Peyer's patch (tissue), 4 donors: ENCODE measurements around the gene CDH1. TPM values are rescaled to one million over a fixed set of nuclear protein-coding genes. Genes with fewer than 3 reads are reported as not detected.
"Not testable (repeated sequence)": the region's sequence is repeated elsewhere in the genome, so short reads cannot be mapped to it uniquely, and the experiment has no call there.

Source experiments
- DNase-seq, 3 donors: peaks; one replicate each; pipeline ENCODE4 v3.0.0-alpha.2; 2017 to 2019
- H3K27ac ChIP-seq, 4 donors: fragments of 200-600 bp; sonication (generic); one replicate each; pipeline ENCODE4 v1.5.1; 2016 to 2019
- H3K27me3 ChIP-seq, 2 donors: fragments of 200-600 bp; sonication (generic); one replicate each; pipeline ENCODE4 v1.5.1; 2019
- H3K36me3 ChIP-seq, 3 donors: fragments of 200-600 bp; sonication (generic); one replicate each; pipeline ENCODE4 v1.5.1; 2016 to 2019
- H3K4me1 ChIP-seq, 4 donors: fragments of 200-600 bp; sonication (generic); one replicate each; pipeline ENCODE4 v1.5.1; 2016 to 2019
- H3K4me3 ChIP-seq, 4 donors: fragments of 200-600 bp; sonication (generic); 1 replicate in 3 of 4; 2 replicates in 1 of 4; pipeline ENCODE4 v1.5.1; 2016 to 2019; ENCODE audit warnings: mild to moderate bottlenecking in 1 of 4
- H3K9me3 ChIP-seq, 4 donors: fragments of 200-600 bp; sonication (generic); one replicate each; pipeline ENCODE4 v1.5.1; 2016 to 2019; ENCODE audit warnings: mild to moderate bottlenecking in 1 of 4
- POLR2A ChIP-seq, 2 donors: fragments of 450-650 bp; IDR thresholded peaks; one replicate each; pipeline ENCODE4 v1.5.1; 2017; ENCODE audit warnings: antibody characterized with exemption in 2 of 2, mild to moderate bottlenecking in 2 of 2, moderate library complexity in 2 of 2
- total RNA-seq, 4 donors: library from RNA; depleted of rRNA; stranded (reverse); fragments of >200 nt; gene quantifications; one replicate each; pipeline ENCODE4 v1.1.0, GENCODE V29; 2016
- TF ChIP-seq, protein P1 (sequence below), 6 experiments: fragments of 450-650 bp in 4 of 6; fragments of 200-600 bp in 2 of 6; sonication (generic) in 1 of 6; IDR thresholded peaks; one replicate each; pipeline ENCODE4 v1.5.1; 2017 to 2019; ENCODE audit warnings: antibody characterized with exemption in 6 of 6, mild to moderate bottlenecking in 3 of 6, moderate library complexity in 1 of 6

The CDH1 gene
- total RNA-seq, 4 donors from 2014 or later, result 56.9 to 612 (median 429) TPM

DNA sequence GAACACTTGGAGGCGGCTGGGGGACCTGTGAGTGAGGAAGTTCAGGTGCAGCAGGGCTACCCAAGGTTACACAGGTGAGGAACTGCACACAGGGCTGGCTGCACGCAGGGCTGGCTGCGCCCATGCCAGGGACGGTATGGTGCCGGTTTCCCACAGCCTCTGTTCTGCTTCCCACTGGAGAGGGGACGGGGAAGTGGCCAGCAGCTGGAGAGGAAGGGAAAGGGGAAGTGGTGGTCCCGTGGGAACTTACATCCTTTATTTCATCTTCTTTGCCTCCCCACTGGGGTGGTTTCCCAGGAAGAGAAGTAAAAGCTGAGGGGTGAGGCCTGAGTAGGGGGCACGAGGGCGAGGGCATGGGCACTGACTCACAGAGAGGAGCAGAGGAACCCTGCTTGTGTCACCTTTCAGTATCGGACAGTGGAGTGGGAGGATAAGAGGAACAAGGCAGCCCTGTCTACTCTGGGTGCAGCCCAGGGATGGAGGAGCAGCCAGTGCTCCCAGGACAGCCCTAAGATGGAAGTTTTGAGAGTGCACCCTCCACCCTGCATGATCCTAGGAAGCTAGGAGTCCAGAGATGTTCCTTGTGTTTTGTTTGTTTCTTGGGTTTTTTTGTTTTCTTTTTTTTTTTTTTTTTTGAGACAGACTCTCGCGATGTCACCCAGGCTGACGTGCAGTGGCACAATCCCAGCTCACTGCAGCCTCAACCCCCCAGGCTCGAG lies 25.5 kb upstream of the CDH1 start:
- H3K27ac ChIP-seq, result no peak overlapping the region
- DNase-seq, result no peak
- H3K4me1 ChIP-seq, result peaks cover 0 to 23% (median 0%) of the 10 kb centered on the region in 4 donors
- no peaks in the 10 kb centered on the region for H3K27me3 ChIP-seq
- H3K4me3 ChIP-seq, result no peak overlapping the region
- no peaks in the 10 kb centered on the region for H3K9me3 ChIP-seq
- no peaks in the 10 kb centered on the region for H3K36me3 ChIP-seq
- no peak for TF ChIP-seq POLR2A (IDR thresholded peaks at IDR 0.05)
- TF ChIP-seq, protein P1, sequence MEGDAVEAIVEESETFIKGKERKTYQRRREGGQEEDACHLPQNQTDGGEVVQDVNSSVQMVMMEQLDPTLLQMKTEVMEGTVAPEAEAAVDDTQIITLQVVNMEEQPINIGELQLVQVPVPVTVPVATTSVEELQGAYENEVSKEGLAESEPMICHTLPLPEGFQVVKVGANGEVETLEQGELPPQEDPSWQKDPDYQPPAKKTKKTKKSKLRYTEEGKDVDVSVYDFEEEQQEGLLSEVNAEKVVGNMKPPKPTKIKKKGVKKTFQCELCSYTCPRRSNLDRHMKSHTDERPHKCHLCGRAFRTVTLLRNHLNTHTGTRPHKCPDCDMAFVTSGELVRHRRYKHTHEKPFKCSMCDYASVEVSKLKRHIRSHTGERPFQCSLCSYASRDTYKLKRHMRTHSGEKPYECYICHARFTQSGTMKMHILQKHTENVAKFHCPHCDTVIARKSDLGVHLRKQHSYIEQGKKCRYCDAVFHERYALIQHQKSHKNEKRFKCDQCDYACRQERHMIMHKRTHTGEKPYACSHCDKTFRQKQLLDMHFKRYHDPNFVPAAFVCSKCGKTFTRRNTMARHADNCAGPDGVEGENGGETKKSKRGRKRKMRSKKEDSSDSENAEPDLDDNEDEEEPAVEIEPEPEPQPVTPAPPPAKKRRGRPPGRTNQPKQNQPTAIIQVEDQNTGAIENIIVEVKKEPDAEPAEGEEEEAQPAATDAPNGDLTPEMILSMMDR (IDR thresholded peaks at IDR 0.05), result no peak

DNA sequence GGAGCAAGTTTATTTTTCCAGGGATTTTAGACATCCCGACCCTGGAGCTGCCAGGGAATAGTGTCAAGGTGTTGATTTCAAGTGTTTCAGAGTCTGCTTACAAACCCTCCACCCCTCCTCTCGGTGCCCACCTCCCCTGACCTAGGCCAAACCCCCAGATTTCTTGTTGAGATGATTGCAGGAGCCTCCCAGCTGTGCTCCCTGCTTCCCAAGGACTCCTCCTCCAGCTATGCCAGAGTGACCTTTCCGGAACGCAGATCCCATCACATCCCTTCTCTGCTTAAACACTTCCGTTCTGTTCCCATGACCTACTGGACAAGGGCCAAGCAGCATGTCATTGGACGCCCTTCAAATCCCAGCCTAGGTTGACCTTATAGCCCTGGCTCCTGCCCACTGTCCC lies 23.7 kb upstream of the CDH1 start:
- H3K27ac ChIP-seq, result no peak overlapping the region
- DNase-seq, result no peak
- TF ChIP-seq, protein P1 (IDR thresholded peaks at IDR 0.05), result no peak
- no peak for TF ChIP-seq POLR2A (IDR thresholded peaks at IDR 0.05)
- no peaks in the 10 kb centered on the region for H3K36me3 ChIP-seq
- no peaks in the 10 kb centered on the region for H3K9me3 ChIP-seq
- peaks cover 0 to 14% (median 0%) of the 10 kb centered on the region in 4 donors for H3K4me1 ChIP-seq
- H3K4me3 ChIP-seq, result no peak overlapping the region
- no peaks in the 10 kb centered on the region for H3K27me3 ChIP-seq

DNA sequence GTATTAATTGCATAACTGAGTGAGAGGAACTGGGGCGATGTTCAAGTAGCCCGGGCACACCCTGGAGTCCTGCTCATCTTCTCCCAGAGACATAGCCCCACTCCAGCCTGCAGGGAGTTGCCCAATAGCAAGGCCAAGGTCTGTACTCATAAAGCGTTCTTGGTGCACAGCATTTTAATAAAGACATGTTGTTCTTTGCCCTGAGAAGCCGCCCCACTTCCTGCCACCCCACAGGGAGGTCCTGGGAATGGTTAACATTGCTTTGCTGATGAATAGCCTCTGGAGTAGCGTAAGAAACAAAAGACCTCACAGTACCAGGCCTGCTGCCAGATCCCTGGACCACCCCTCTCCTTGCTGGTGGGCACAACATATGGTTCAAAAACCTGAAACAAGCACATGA lies 21.6 kb upstream of the CDH1 start:
- H3K4me3 ChIP-seq, result no peak overlapping the region
- H3K9me3 ChIP-seq, result no peaks in the 10 kb centered on the region
- peaks cover 0 to 7% (median 0%) of the 10 kb centered on the region in 4 donors for H3K4me1 ChIP-seq
- TF ChIP-seq POLR2A (IDR thresholded peaks at IDR 0.05), result peak in 1 of 2 donors; percentile 24
- TF ChIP-seq, protein P1 (IDR thresholded peaks at IDR 0.05), result no peak
- no peaks in the 10 kb centered on the region for H3K36me3 ChIP-seq
- H3K27ac ChIP-seq, result peak overlapping the region in 3 of 4 donors; percentile 29 to 89 (median 85)
- DNase-seq, result peak in 2 of 3 donors; percentile 77 to 87
- H3K27me3 ChIP-seq, result no peaks in the 10 kb centered on the region

DNA sequence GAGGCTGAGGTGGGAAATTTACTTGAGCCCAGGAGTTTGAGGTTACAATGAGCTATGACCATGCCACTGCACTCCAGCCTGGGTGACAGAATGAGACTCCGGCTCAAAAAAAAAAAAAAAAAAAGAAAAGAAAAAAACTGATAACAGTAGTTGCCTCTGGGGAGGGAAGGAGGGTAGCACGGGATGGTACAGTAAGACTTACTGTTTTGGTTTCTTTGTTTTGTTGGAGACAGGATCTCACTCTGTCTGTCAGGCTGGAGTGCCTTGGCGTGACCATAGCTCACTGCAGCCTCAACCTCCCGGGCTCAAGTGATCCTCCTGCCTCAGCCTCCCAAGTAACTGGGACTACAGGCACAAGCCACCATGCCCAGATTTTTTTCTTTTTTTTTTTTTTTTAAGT lies 20.6 kb upstream of the CDH1 start:
- H3K4me1 ChIP-seq, H3K9me3 ChIP-seq, H3K4me3 ChIP-seq, H3K36me3 ChIP-seq, H3K27me3 ChIP-seq, DNase-seq: not testable (repeated sequence)
- peak overlapping the region in 2 of 4 donors; percentile 85 to 89 for H3K27ac ChIP-seq

DNA sequence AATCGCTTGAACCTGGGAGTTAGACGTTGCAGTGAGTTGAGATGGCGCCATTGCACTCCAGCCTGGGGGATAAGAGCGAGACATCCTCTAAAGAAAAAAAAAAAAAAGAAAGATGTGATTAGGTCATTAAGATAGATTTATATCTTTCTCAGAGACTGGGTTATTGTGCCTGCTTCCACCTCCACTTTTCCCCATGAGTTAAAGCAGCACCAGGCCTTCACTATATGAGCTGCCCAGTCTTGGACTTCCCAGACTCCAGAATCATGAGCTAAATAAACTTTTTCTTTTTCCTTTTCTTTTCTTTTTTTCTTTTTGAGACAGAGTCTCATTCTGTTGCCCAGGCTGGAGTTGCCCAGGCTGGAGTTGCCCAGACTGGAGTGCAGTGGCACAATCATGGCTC lies 19.4 kb upstream of the CDH1 start:
- Histone ChIP-seq H3K4me3 (no peak overlapping the region), H3K36me3 (no peaks in the 10 kb centered on the region)
- TF ChIP-seq, protein P1 (IDR thresholded peaks at IDR 0.05), result no peak

DNA sequence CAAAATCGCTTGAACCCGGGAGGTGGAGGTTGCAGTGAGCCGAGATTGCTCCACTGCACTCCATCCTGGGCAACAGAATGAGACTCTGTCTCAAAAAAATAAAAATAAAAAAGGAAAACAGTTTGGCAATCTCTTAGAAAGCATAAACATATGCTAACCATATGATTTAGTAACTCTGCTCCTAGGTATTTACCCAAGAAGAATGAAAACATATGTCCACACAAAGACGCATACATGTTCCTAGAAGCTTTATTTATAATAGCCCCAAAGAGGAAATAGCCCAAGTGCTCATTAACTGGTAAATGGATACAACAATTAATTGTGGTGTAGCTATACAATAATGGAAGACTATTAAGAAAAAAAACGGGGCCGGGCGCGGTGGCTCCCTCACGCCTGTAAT lies 18.5 kb upstream of the CDH1 start:
- no peak for TF ChIP-seq POLR2A (IDR thresholded peaks at IDR 0.05)
- TF ChIP-seq, protein P1 (IDR thresholded peaks at IDR 0.05), result no peak
- Histone ChIP-seq H3K36me3 (no peaks in the 10 kb centered on the region), H3K4me1 (peaks cover 0 to 10% (median 0%) of the 10 kb centered on the region in 4 donors), H3K4me3 (no peak overlapping the region), H3K27me3 (no peaks in the 10 kb centered on the region), H3K27ac (no peak overlapping the region), H3K9me3 (no peaks in the 10 kb centered on the region)
- no peak for DNase-seq

More for the DNA sequence above, 19.4 kb upstream of the CDH1 start:
- Histone ChIP-seq H3K27me3 (no peaks in the 10 kb centered on the region), H3K27ac (no peak overlapping the region), H3K4me1 (peaks cover 0 to 2% (median 0%) of the 10 kb centered on the region in 4 donors), H3K9me3 (no peaks in the 10 kb centered on the region)
- no peak for DNase-seq
